TTC549 (cell line): ENCODE measurements around the gene STXBP4.

ENCODE experiments used
- FAIRE-seq: peaks from 2 replicates; lab custom pipeline; 2012; peaks lifted over from hg19 to GRCh38; lab: Jason Lieb, UNC

Gene STXBP4

DNA sequence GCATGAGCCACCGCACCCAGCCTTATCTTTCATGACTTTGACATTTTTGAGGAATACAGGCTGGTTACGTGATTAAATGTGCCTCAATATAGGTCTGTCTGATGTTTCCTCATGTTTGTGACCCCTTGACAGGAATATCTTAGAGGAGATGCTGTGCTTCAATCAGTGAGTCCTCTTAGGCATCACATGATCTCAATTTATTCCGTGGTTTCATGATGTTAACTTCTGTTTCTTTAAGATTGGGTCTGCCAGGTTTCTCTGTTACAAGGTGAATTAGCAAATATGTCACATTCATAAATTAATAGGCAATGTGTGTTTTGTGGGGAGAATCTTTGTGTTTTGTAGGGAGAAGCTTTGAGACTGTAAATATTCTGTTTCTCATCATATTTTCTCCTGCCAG is 3.3 kb downstream of the STXBP4 start:
- FAIRE-seq, result no peak

GRCh38 chr17:54972406-54973138 is 4.0 kb downstream of the STXBP4 start:
- FAIRE-seq, result no peak

GRCh38 chr17:54974759-54975158 is 6.2 kb downstream of the STXBP4 start:
- no peak for FAIRE-seq

DNA sequence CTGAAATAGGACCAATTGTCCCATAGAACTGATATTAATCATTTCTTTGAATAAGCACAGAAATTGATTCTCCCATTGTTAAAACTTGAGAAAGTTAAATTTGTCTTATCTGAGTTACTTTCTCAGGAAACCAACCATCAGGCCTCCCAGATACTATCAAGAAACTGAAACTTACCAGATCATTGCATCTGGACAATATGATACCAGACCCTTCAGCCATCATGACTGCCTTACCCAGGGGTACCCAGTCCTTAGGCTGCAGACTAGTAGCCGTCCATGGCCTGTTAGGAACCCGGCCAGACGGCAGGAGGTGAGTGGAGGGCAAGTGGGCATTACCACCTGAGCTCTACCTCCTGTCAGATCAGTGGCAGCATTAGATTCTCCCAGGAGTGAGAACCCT is 7.8 kb downstream of the STXBP4 start:
- FAIRE-seq, result no peak

DNA sequence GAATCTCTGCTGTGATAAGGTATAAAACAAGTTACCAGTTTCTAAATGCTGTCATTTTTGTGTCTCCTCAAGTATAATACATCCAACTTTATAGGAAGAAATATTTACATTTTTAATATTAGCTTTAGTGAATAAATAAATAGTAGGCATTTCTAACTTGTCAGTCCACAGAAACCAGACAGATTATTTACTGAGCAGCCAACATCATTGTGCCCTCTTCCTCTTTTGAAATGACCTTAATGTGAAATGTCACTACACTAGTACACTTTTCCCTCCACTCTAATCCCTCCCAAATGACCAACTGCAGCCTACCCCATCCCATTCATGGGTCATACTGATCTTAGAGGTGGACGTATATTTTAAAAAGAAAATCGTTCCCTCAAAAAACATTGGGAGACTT is 9.2 kb downstream of the STXBP4 start:
- no peak for FAIRE-seq

GRCh38 chr17:54979657-54980056 is 11.1 kb downstream of the STXBP4 start:
- no peak for FAIRE-seq

- no peak for FAIRE-seq
Measured at GRCh38 chr17:54980375-54980774, 11.8 kb downstream of the STXBP4 start.

- FAIRE-seq, result no peak
Measured at GRCh38 chr17:54982399-54982798, 13.8 kb downstream of the STXBP4 start.

DNA sequence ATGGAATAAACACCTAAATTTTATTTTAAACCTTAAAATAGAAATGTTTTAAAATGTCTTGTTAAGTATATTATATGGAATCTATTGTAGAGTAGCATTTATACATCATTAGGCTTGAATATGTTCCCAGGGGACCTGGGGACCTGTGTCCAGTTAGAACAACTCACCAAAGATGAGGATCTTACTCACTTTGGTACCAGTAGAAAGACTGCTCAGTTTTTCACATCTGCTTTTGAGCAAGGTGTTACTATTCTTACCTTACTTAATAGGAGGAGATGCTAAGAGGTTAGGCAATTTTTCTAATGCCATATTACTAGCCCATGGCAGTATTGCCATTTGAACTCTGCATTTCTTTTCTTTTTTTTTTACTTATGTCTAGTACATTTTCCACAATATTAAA is 14.7 kb downstream of the STXBP4 start:
- FAIRE-seq, result no peak

GRCh38 chr17:54985476-54985875 is 16.9 kb downstream of the STXBP4 start:
- FAIRE-seq, result no peak

DNA sequence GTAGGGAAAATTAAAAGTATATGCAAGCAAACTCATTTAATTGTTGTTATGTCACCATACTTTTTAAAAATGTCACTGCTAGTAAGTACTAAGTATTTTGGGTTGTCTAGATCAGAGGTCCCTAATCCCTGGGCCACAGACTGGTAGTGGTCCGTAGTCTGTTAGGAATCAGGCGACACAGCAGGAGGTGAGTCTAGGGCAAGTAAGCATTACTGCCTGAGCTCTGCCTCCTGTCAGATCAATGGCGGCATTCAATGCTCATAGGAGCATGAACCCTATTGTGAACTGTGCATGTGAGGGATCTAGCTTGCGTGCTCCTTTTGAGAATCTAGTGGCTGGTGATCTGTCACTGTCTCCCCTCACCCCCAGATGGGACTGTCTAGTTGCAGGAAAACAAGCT is 21.6 kb downstream of the STXBP4 start:
- FAIRE-seq, result no peak

DNA sequence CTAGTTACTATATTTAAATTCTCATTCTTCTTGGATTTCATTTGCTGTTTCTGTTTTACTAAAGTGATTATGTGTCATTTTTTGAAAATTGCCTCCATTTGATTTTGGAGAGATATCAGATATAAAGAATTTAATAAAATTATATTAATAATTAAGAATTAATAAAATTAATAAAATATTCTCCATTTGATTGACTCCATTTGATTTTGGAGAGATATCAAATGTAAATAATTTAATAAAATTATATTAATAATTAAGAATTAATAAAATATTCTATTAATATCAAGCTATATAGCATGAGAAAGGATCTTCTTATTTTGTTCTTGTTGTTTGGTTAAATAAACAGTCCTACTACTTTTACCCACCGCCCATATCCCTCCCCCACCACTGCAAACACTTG is 23.0 kb downstream of the STXBP4 start:
- FAIRE-seq, result peak; percentile 66

GRCh38 chr17:54992797-54993639 is 24.5 kb downstream of the STXBP4 start:
- peak; percentile 81 for FAIRE-seq

DNA sequence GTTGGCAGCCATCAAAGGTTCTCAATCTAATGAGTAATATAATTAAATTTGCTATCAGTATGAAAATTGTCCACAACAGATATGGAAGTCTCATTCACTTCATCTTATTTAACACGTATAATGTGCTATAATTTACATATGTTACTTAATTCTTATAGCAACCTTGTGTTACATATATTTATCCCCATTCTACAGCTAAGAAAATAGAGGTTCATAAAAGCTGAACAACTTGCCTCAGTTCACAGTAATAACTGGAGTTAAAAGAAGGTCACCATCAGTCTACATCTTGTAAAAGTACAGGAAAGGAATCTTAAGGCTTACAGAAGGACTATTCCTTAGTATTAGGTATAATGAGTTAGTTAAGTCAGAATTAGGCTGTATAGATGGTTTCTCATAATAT is 27.9 kb downstream of the STXBP4 start:
- no peak for FAIRE-seq

DNA sequence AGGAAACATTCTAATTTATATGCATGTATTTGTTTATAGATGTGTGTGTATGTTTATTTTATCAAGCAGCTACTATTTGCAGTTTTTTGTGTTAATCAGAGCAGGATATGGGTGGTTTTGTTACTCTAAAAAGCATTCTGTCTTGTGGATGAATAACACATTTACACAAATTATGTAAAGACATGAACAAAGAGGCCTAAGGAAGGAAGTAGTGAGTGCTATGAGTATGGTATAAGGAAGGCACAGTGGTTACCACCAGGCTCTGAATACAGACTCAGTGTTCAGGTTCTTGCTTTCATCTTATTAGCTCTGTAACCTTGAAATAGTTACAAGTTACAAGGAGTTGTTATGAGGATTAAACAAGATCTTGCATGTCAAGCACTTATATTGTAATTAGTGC is 33.9 kb downstream of the STXBP4 start:
- no peak for FAIRE-seq

GRCh38 chr17:55004484-55004883 is 35.9 kb downstream of the STXBP4 start:
- no peak for FAIRE-seq

DNA sequence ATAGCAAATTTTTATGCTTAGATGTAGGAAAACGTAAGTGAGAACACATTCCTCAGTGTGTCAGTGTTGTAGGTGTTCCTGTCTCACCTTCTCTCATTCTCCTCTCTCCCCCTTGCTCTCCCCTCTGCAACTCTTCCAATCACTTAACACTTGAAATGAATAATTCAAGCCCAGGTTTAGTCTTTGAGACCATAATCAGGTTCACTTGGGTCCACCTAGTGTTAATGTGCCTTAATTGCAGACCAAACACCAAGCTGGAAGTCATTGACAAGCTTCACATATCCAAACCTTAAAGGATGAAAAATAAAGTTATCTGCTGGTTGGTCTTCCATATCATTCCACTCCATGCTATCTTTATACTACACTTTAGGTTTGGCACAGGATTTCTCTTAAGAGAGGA is 37.0 kb downstream of the STXBP4 start:
- FAIRE-seq, result peak; percentile 49

DNA sequence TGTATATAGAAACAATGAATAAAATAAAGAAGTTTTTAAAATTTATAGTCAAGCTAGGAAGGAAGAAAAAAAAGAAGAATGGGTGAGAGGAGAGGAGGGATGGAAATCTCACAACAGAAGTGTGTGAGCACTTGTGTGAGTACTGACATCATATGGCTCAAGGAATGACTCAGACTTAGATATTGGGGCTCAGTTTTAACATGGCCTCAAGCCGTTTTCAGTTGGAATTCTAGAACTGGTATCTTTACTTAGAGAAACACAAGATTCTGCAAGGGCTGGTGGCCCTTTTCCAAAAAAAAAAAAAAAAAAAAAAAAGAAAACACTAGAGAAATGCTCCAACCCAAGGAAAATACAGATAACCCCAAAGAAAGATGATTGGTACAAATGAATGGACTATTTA is 55.1 kb downstream of the STXBP4 start:
- no peak for FAIRE-seq

DNA sequence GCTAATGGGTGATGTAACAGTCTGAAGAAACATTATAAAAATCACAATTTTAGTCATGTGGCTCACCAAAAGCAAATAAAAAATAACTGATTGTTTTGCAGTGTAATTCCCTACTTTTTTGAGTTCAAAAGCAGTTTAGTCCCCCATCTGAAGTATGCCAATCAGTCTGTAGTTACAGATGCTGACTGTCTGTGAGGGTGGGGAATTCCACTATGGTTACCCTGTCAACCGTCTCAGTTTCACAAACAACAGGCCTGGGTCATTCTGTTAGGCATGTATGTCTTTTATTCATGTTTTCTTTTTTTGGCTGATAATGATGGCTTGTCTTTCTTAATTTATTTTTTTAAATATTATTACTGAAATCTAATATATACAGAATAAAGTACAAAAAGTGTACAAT is 69.3 kb downstream of the STXBP4 start:
- FAIRE-seq, result no peak

DNA sequence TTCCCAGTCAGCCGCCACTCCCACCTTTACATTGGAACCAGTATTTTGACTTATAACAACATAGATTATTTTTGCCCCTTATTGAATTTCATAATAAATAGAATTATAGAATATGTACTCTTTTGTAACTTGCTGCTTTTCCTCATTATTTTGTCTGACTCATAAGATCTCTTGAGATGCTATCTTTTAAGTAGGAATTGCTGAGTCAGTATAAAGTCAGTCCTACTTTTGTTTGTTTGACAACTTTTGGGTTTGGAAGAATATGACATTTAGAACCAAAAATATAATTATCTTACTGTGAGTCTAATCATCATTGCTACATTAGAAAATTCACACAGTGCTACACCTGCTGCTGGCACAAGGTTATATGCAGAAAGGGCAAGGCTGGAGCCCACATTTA is 69.7 kb downstream of the STXBP4 start:
- no peak for FAIRE-seq

DNA sequence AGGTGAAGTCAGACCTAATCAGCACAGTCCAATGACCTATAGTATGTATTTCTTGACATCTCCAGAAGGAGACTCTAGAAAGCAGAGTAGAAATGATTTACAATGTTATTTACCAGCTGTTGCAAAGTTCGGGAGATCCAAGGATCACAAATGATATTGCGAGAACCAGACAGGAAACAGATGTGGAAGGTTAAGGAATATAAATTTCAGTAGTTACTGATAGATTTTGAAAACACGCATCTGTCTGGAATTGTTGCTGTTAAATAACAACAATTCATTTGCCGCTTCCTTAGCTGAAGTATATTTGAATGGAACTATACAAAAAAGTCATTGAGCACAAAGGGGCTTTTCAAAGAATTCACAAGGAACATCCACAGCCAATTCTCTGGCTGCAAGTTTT is 72.0 kb downstream of the STXBP4 start:
- FAIRE-seq, result no peak

DNA sequence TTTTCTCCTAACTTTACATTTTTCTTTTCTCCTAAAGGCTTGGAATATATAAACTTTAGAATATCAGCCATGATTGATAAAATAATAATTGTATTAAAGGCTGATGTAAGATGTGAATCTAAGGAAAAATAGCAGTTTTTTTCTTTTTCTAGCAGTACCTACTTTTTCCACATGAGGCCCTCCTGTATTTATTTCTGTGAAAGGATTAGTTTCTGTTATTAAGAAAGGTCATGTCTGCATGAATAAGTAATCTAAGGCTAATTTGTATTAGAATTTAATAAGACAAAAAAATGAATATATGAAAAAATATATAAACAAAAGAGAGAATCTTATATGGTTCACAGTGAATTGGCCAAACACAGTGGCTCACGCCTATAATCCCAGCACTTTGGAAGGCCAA is 85.3 kb downstream of the STXBP4 start:
- FAIRE-seq, result peak; percentile 53

DNA sequence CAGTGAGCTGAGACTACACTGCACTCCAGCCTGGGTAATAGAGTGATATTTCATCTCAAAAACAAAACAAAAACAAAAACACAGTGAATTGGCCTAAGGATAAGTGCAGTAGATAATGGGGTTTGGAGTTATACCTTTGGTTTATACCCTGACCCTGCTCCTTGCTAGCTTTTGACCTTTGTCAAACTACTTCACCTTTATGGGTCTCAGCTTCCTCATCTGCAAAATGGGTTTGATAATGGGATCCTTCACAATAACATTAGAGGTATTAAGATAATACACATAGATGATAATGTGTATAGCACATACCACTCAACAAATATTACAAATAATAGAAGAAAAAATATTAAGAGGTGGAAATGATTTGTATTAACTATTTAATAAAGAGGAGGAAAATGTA is 85.9 kb downstream of the STXBP4 start:
- FAIRE-seq, result no peak

DNA sequence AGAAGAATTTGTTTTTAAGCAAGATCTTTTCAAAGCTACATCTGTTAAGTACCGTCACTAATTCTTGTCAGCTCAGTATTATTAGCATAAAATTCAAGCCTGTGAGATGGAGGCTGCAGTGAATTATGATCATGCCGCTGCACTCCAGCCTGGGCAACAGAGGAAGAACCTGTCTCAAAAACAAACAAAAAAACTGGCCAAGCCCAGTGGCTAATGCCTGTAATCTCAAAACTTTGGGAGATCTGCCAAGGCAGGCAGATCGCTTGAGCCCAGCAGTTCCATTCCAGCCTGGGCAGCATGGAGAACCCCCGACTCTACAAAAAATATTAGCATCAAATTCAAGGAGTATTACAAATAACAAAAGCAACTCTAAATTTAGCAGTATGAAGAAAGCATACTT is 88.0 kb downstream of the STXBP4 start:
- FAIRE-seq, result no peak
